ENCODE measurements around the gene BMP6.
"Not testable (repeated sequence)": the region's sequence is repeated elsewhere in the genome, so short reads cannot be mapped to it uniquely, and the experiment has no call there.

Gene BMP6

DNA sequence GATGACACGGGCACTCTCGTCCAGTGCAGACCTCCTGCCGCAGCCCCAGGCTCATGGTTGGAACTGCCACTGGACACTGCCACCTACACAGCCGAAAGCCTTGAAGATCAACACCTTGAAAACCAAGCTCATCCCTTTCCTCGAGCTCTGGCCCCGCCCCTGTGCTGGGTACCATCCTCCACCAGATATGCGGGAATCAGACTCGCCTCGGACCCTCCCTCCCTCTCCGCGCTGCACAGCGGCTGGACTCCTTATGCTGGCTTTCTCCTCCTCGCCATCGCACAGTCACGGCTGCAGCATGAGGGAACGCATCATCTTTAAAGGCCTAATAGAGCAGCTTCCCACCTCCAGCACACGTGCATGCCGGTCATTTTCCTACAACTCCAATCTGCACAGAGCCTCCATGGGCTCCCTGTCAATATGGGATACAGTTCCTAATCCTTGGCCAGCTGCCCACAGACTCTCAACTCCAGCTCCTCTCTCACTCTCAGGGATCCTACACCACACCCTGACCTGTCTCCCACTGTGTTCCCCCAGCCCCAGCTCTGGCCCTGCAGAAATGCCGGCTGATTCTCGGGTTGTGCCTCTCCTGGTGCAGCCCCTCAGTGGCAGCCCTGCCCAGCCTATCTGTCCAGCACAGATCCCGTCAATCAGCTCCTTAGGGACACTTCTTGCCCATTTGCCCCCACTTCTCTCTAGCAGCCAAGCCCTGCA, 161.5 kb downstream of the BMP6 start:
- no peak for DNase-seq (ENCODE audit: low spot score)

DNA sequence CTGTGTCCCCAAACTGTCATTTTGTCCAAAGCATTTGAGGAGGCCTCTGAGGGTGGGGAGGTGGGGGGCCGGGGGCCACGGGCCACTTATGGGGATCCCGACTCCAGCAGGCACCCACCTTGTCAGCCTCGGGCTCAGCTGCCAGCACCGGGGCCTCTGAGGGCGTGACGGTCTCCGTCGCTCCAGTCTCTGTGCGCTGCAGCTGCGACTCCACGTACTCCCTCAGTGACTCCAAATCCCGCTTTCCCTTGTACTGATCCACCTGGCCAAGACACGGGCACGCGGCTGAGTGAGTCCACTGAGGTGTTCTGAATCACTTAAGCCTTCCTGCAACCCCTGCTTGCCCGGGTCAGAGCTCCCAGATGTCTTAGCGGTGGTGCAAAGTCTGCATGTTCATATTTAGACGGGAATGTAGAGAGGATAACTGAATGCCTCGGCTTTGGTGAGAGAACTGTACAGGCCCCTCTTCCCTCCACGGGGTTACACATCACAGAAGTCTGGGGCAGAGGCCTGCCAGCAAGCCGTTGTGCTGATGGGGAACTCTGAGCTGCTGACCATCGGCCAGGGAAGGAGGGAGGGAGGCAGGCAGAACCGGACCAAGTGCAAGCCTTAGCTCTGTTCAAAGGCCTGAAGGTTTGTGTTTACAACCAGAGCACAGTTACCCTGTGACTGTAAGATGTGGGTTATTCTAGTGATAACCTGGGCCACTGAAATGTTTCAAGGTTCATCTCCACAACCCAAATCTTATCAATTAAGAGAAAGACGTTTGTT, 162.9 kb downstream of the BMP6 start:
- DNase-seq (ENCODE audit: low spot score), result no peak

DNA sequence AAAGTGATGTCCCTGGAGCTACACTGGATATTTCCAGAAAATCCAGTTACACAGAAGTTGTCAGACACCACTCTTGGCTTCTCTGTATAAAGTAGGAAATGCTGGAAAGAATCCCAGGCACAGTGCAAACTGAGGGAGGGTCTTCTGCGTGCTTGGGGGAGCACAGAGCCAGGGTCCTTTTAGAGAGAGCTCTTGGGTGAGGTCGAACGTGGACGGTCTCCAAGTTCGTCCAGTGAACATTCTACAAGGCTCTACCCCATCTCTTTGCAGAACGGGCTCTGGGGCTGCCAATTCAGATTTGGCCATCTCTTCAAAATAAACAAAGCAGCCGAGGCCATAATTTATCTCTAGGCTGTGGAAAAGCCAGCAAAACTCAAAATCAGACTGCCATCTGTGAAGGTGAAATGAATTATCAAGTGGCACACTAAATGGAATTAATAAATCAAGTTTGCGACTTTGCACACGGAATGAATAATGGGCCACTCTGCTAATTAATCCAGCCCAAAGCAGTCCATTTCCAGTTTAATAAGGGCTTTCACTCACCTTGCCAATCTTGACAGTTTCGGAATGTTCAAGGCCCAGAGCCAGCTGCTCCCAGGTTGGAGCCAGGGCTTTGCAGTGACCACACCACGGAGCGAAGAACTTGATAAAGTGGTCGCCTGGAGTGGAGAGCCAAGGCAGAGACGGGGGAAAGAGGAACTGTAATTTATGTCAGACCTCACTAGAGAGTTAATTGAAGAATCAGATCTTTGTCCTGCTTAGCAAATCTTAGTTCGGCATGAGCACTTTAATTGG, 165.4 kb downstream of the BMP6 start:
- DNase-seq (ENCODE audit: low spot score), result no peak

DNA sequence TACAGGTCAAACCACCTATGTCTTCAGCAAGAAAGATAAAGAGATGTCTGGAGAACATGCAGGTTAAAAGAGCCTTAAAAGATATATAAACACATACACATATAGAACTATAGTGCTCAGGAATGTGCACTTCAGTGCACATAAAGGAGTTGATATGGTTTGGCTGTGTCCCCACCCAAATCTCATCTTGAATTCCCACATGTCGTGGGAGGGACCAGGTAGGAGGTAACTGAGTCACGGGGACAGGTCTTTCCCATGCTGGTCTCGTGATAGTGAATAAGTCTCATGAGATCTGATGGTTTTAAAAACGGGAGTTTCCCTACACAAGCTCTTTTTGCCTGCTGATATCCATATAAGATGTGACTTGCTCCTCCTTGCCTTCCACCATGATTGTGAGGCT, 166.5 kb downstream of the BMP6 start:
- DNase-seq (ENCODE audit: low spot score), result not testable (repeated sequence)

DNA sequence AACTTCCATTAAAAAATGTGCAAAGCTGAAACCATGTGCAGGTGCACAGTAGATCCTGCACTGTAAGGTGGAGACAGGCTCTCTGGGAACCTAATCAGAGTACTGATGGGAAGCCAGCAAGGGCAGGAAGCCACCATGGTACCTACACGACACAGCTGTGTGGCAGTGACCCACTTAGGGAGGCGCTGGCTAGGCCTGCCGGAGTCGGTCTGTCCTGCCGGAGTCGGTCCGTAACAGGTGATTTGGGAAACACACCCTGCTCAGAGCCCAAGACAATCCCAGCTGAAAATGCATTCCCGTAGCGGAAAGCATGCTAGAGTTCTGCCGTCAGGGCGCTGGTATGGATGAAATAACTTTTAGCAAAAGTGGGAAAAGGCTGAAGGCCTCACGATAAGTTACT, 167.4 kb downstream of the BMP6 start:
- no peak for DNase-seq (ENCODE audit: low spot score)

DNA sequence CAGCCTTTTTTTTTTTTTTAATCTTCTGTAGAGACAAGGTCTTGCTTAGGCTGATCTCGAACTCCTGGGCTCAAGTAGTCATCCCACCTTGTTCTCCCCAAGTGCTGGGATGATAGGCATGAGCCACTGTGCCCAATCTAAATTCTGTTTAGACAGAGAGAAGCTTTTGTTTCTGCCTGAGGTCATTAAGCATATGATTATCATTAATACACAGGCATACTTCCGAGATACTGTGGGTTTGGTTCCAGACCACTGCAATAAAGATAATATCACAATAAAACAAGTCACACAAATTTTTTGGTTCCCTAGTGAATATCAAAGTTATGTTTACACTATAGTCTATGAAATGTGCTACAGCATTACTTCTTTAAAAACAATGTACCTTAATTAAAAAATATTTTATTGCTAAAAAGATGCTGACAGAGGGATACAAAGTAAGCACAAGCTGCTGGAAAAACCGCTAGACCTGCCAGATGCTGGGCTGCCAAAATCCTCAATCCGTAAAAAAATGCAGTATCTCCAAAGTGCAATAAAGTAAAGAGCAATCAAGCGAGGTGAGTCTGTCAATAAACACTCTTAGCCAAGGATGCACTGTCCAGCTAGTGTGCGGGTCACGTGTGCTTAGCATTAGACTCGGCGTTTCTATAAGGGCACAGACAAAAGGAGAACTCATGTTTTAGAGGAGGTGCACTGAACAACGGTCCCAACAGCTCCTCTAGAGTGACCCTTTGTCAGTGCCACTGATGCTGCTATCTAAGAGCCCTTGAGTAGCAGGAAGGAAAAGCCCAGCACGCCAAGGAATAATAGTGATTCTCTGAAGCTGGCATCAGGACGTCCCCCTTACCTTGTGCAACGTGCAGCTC, 168.6 kb downstream of the BMP6 start:
- DNase-seq (ENCODE audit: low spot score), result no peak

DNA sequence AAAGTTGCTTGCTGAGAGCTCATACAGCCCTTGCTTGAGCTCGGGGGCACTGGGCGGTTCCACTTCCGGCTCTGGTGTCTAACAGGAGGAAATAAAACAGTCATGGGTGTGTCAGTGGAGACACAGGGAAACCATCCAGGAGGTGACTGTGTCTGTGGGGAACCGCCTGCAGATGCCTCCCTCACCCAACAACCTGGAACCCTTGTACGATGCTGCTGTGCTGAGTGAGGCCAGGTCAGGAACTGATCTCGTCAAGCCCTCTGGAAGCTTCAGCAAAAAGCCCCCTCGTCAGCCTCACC, 169.2 kb downstream of the BMP6 start:
- DNase-seq (ENCODE audit: low spot score), result no peak

DNA sequence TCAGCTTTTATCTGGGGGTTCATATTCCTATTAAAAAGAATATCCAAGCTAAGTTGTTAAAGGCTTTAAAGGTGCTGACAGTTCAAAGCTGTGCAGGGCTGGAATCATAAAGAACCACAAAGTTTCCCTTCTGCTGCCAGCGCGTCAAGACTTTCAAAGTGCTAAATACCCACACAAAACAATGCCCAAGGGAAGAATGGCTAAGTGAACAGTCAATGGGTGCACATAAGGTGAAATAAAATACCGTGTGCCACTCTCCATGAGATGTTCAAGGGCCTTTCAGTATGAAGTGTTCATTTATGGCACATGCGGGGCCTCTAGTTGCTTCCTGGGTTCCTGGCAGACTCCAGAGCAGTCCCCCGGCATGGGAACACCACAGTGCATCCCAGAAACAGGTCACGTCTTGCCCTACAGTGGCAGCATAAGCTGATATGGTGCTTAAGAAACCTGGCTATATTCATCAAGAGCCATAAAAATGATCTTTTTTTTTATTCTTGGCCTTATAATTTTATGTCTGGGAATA, 170.6 kb downstream of the BMP6 start:
- DNase-seq (ENCODE audit: low spot score), result no peak

DNA sequence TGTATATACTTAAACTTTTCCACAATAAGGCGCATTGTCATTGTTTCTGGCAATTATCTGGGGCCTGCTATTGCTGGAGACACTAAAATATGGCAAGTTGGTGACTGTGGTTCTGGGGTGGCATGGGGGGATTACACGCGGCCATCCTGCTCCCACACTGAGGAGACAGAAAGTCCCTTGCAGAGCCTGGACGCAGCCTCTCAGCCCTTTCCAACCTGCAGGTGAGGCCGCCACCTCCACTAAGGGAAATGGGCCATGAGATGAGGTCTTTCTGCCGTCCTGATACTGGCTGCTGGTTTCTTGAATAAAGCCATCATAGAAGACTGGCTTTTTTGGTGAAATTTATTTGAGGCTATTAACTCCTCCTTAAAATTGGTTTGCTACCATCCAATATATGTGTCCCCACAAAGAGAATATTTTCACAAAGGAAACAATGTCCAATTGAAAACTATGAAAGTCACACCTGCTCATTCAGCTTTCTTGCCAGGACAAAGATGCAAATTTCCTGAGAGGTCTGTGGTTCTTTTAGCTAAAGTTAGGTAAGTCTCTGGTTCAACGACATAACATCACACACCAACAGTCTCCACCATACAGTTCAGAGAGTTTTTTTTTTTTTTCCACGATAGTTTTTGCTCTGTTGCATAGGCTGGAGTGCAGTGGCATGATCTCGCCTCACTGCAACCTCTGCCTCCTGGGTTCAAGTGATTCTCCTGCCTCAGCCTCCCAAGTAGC, 171.7 kb downstream of the BMP6 start:
- no peak for DNase-seq (ENCODE audit: low spot score)

DNA sequence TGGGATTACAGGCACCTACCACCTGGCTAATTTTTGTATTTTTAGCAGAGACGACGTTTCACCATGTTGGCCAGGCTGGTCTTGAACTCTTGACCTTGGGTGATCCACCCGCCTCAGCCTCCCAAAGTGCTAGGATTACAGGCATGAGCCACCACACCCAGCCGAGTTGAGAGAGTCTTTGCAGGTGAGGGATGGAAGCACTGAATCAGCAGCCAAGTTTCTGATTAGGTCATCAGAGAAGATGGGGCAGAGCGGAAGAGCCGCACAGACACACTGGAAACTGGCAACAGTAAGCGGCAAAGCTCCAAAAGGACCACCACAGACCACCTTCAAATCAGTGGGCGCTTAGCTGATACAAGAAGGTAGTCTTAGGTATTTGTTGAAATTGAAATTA, 172.3 kb downstream of the BMP6 start:
- not testable (repeated sequence) for DNase-seq (ENCODE audit: low spot score)

DNA sequence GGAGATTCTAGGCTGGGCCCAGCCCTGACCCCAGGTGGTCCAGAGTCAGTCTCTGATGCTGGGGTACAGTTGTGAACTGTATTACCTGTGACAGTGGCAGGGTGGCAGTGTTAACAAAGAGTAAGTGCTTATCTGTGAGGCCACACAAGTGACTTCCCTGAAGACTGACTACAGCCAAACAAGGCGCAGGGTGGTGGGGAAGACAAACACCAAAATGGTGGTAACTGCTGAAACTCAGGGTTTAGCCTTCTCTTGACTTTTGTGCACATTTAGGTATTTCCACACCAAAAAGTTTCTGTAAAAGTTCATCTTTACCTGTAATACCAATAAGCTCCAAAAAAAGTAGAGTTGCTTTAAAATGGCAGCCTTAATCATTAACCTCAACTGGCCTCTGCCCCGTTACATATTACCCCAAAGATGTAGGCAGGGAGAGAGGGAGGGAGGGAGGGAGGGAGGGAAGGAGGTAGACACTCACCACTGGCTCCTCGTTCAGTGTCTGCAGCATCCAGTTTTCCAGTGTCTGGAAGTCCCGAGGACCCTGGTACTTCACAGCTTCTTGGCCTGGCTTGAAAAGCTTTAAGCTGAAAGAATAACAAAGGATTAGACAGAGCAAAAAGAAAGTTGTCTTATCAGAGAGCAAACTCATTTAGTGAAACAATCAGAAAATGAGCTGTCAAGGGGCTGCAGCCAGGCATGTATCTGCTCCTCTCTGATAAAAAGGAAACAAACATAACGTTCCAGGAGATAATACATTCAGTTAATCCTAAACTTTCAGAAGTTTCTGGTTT, 173.4 kb downstream of the BMP6 start:
- DNase-seq (ENCODE audit: low spot score), result peak; percentile 36

DNA sequence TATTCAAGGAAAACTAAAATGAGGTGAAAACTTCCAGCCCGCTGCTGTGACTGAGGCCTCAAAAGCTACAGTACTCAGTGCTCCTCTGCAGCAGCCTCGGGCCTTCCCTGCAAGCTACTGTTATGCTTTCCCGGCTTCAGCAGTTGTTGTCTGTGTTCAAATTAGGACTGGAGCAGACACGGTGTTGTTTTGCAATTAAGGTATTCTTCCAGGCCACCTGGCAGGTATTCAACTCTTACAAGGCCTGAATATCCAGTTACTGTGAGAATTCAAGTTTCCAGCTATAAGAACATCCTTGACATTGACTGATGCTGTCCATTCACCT, 174.0 kb downstream of the BMP6 start:
- DNase-seq (ENCODE audit: low spot score), result no peak

DNA sequence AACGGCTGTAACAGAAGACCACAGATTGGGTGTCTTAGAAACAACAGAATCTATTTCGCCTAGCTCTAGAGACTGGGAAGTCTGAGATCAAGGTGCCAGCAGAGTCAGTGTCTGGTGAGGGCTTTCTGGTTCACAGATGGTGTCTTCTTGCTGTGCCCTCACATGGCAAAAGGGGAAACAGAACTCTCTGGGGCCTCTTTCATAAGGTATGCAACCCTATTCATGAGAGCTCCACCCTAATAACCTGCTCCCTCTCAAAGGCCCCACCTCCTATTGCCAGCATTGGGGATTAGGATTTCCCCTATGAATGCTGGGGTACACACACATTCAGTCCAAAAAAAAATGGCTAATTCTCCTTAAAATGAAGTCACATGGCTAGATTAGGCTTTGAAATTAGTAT, 174.7 kb downstream of the BMP6 start:
- DNase-seq (ENCODE audit: low spot score), result no peak

DNA sequence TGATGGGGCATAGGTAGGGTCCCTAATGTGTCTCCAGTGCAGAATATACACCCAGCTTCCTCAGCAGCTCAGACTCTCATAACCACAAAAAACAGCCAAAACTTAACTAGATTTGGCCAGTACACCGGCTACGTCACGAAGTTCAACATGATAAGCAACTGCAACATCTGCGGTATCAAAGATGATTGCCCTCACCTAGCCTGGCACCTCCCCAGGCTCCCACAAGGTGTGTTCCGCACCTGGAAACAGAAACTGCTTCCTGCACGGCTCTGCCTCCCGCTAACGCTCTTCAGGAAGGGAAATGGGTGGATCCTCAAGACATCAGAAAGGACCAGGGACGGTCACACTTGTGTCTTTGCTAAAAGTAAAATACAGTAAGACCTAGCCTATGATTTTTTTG, 175.2 kb downstream of the BMP6 start:
- DNase-seq (ENCODE audit: low spot score), result no peak

DNA sequence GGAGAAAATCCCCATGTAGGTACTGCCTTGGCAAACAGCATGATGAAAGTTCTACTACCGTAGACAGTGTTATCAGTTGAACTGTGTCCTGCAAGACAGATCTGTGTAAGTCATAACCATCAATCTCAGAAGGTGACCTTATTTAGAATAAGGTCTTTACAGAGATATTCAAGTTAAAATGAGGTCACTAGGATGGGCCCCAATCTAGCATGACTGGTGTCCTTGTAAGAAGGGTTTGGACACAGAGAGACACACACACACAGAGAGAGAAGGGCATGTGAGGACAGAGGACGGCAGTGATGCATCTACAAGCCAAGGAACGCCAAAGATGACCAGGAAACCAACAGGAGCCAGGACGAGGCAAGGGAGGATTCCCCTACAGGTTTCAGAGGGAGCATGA, 175.9 kb downstream of the BMP6 start:
- DNase-seq (ENCODE audit: low spot score), result no peak

DNA sequence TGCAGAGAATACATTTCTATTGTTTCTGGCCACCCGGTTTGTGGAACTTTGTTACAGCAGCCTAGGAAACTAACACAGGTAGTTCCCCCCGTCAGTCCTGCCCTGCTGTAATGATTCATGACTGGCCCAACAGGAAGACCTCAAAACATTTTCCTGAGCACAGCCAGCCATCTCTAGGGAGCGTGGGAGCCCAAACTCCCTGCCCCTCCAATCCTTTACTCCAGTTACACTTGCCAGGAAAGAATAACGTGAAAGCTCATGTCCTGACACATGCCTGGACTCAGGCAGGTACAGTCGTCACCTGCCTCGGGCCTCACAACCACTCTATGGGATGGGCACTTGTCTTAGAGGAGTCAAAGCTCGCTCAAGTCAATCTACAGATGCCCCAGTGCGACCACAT, 176.3 kb downstream of the BMP6 start:
- DNase-seq (ENCODE audit: low spot score), result no peak

DNA sequence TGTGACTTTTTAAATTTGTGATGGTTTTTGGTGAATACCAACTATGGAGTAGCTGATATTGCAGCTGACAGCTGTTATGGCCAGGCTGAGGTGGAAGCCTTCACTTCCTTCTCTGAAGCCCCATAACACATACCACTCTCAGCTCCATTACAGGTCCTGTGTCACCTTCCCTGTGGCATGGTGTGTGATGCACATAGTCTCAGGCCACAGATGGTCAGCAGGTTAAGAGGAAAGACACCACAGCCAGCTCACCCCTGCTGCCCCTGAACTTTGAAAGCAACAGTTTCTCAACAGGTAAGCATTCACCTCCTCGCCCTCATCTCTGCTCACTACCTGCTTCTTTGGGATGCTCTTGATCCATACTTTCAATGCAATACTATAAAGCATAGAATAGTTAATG, 177.0 kb downstream of the BMP6 start:
- no peak for DNase-seq (ENCODE audit: low spot score)

DNA sequence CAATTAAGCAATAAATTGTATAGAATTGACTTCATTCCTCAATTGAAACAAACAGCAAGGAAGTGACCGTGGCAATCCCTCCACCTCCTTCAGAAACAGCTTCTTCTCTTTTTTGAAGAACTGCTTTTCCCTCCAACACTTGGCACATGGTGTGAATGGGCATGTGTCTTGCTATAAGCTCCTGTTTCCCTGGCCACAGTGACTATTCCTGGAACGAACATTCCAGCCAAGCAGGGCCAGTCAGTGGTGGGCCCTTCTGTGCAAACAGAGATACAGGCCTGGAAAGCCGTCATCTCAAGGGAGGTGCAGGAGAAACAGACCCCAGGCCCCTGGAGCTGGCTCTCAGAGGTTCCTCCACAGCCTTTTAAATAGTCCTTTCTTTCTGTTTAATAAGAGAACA, 177.8 kb downstream of the BMP6 start:
- DNase-seq (ENCODE audit: low spot score), result no peak

DNA sequence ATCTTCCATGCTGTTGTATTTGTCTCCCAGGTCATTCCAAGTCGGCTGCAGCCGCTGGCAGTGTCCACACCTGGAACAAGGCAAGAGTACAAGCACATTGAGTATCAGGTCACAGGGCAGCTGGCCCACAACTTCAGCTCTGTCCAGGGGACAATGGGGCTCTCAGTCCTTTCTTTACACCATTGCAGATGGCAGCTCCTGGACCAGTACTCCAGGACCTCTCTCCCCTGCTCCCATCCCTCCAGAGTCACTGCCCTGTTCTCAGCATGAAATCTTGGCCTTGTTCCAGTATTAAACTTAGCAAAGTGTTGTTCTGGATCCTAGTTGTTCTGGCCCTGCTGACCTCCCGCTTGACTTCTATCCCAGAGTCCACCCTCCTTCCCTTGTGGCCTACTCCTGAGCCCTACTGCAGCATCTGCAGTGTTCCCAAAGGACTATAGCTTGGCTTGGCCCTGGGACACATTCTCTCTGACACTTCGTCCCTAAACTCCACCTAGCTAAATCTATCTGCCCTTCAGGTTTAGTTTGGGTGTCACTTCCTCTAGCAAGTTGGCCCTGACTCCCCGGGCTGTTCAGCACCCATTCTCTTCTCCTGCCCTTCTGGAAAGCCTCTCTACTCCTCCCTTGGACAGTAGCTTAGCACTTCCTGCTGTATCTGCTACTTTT, 178.9 kb downstream of the BMP6 start:
- no peak for DNase-seq (ENCODE audit: low spot score)

DNA sequence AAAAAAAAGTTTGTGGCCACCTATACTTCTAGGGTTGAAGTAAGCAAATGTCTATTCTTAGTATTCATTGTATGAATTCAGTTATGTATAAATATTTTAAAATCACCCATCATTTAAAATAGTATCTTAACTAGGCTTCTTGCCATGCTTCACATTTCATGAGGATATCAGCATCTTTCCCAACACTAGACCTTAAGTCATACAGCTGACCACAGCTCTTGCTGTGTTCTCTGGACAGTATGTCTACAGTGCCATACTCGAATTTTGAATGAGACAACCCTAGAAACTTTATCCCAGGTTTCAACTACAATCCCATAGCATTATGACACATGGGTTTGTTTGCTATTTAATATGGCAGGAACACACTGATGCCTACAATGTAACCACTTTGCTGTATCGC, 179.5 kb downstream of the BMP6 start:
- no peak for DNase-seq (ENCODE audit: low spot score)
